GM21619 (cell line): Measurements from ENCODE around the gene RTL5.
"Not testable (repeated sequence)": the region's sequence is repeated elsewhere in the genome, so short reads cannot be mapped to it uniquely, and the experiment has no call there.

Experiments used
- ATAC-seq: cut with Tn5 transposase; IDR thresholded peaks from one replicate; pipeline ENCODE4 v1.9.1; 2021; ENCODE audit not compliant: unreplicated experiment

Gene RTL5

DNA sequence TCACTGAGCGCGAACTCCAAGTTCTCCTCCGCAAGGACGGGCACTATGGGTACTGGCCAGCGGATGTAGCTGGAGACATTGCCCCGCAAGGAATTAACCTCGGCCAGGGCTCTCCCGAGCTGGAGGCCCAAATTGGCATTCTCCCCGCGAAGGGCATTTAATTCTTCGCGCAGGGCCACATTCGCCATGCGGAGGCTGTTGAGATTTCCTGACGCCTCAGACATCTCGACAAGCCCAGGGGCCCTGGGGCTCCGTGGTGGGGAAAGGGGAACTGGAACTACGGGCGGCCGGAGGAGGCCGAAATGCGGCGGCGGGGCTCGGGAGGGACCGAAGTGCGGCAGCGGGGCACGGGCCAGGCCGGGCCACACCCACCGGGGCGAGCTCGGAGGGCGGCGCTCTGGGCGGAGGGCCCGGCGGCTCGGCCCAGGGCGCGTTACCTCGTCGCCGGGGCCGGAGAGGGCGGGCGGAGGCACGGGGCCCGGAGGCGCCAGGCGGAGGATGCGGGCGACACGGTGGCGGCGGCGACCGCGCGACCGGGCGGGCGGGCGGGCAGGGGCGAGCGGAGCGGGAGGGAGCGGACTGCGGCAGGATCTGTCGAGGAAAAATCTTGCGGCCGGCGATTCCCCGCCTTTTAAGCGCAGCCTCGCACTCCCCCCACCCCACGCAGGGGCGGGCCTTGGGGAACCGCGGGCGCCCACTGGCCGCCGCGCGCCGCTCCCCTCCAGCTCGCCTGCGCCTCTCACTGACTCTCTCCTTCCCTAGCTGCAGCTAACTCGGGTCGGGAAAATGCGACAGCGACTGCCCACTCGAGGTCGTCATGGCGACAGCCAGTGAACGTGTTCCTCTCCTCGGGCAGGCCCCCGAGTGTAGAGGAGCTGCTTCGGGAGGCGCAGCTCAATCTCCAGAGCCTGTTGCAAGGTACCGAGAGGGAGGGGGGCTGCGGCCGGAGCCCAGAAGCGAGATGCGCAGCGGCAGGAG is at the start of gene RTL5:
RTL5 (minus strand) TSS at position 599 of the 978 bp plus-strand sequence.
- ATAC-seq: no peak

DNA sequence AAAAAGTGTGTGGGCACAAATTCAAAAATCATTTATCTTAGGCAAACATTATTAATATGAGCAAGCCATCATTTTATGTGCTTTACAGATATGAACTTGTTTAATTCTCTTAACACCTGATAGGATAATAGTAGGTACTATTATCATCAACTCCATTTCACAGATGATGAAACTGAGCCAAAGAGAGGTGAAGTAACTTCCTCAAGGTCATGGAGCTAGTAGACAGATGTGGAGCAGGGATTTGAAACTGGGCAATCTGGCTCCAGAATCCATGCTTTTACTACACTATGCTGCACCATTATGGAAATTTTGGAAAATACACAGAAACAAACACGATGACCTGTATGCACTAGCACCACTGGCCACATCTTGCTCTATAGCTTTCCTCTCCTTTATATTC is 48.8 kb upstream of the RTL5 start:
- no peak for ATAC-seq

DNA sequence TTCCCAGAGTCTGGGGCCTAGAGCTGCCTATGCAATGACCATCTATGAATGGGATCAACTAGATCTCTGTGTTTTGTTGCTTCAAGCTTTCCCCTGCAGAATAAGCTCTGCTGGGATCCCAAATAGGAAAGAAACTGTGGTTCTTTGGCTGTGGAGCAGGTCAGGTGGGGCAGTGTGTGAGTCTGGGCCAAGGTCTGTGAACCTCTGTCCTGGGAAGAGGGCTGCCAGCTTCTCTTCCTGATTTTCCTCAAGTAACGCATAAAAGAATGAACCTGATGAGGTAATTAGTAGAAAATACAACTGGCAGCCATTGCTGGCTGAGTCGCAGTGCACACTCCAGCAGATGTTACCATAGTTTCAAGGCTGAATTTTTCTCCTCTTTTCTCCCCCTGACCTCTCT is 45.3 kb upstream of the RTL5 start:
- no peak for ATAC-seq

DNA sequence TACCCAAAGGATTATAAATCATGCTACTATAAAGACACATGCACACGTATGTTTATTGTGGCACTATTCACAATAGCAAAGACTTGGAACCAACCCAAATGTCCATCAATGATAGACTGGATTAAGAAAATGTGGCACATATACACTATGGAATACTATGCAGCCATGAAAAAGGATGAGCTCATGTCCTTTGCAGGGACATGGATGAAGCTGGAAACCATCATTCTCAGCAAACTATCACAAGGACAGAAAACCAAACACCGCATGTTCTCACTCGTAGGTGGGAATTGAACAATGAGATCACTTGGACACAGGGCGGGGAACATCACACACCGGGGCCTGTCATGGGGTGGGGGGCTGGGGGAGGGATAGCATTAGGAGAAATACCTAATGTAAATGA is 44.6 kb upstream of the RTL5 start:
- not testable (repeated sequence) for ATAC-seq

DNA sequence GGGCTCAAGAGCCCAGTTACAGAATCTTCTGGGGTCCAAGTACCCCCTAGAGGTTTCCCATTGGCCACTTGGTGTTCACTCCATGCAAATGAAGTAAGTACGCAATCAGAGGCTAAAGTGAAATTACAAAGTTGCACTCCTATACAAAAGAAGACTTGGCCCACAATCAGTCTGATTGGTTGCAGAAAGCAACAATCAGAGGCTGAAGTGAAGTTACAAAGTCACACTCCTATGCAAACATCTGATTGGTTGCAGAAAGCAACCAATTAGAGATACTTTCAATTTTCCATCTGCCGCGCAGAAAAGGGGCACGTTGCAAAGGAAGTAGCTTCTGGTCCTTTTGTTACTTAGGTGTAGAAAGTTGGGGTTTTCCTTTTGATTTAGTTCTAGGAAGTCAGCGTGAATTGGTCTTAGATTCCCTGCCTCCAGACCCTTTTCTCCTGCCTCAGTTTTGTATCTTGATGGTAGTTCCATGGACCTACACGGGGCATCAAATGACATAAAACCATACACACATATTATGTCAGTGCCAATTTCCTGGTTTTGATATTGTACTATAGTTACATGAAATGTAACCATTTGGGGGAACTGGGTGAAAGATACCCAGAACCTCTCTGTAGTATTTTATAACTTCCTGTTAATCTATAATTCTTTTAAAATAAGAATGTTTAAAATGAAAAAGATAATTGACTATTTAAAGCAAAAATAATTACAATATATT is 37.5 kb upstream of the RTL5 start:
- no peak for ATAC-seq

DNA sequence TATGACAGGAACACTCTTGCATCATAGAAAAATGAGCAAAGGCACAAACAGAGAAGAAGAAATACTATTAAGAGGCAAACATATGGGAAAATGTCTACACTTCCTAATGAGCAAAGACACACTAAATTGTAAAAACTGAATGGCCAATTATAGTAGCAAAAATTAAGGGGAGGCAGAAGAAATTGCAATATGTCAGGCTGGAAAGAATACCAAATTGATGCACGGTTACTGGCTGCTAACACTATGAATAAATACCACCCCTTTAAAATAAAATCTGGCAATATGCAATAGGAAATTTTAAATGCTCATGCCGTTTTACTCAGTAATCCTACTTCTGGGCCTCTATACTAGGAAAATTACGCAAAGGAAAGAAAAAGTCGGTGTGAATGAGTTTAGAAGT is 33.8 kb upstream of the RTL5 start:
- no peak for ATAC-seq

DNA sequence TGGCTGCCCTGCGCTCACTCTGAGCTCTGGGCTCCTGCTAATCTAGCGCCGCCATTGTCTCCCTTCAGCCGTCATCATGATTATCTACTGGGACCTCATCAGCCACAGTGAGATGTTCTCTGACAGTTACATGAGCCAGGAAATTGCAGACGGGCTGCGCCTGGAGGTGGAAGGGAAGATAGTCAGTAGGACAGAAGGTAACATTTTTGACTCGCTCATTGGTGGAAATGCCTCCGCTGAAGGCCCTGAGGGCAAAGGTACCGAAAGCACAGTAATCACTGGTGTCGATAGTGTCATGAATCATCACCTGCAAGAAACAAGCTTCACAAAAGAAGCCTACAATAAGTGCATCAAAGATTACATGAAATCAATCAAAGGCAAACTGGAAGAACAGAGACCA is 28.1 kb upstream of the RTL5 start:
- ATAC-seq: no peak

DNA sequence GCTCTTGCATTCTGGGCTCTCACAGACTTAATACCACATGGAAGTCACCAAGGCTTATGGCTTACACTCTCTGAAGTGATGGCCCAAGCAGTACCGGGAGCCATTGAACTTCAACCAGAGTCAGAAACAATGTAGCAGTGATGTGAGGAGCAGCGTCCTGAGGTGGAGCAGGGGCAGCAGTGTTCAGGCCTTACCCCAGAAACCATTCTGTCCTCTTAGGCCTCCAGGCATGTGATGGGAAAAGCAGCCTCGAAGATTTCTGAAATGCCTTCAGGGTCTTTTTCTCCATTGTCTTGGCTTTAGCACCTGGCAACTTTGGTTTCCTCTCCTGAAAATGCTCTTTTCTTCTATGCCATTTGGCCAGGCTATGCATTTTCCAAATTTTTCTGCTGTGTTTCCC is 27.1 kb upstream of the RTL5 start:
- ATAC-seq: no peak

DNA sequence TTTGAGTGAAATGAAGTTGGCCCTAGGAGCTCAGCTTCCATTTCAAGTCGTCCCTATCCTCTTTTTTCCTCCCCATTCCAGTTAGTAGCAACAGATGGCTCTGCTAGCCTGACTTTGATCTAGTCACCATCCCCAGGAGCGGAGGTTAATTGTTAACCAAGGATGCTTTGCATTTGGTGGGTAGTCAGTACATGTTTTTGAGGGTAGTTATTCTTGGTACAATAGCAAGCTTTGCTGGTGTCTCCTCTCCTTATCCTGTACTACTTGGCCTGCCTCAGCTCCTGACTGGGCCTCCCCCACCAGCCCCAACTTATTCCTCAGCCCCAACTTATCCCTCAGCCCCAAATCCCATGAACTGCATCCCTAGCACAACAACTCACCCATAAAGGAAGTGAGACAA is 14.8 kb upstream of the RTL5 start:
- ATAC-seq: no peak

DNA sequence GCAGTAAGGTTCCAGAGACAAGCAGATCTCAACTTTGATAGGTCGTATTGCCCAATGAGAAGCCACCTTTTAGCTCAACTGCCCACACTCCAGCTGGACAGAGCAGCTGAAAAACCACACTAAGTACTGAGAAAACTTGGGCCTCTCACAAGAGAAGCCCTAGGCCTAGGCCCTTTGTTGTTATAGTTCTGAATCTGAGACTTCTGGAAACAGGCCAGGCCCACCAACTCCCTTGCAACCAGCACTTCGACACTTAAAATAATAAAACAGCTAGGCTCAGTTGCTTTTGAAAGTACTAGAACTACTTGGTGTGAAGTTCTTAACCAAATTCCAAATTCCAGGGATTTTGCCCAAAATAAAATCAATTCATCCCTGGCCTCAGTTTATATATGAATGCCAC is 13.5 kb upstream of the RTL5 start:
- no peak for ATAC-seq

DNA sequence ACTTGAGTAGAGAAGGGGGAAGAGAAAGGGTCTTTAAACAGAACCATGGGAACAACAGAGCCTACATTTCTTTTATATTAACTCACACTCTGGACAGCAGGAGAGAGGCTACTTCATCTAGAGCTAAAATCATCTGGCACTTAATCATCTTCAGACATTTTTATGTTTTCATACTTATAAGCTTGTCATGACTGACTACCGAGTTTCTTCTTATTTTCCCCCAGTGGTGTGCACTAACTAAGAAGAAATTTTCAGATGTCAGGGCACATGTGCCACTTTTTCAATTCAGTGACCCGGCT is 11.8 kb upstream of the RTL5 start:
- no peak for ATAC-seq

DNA sequence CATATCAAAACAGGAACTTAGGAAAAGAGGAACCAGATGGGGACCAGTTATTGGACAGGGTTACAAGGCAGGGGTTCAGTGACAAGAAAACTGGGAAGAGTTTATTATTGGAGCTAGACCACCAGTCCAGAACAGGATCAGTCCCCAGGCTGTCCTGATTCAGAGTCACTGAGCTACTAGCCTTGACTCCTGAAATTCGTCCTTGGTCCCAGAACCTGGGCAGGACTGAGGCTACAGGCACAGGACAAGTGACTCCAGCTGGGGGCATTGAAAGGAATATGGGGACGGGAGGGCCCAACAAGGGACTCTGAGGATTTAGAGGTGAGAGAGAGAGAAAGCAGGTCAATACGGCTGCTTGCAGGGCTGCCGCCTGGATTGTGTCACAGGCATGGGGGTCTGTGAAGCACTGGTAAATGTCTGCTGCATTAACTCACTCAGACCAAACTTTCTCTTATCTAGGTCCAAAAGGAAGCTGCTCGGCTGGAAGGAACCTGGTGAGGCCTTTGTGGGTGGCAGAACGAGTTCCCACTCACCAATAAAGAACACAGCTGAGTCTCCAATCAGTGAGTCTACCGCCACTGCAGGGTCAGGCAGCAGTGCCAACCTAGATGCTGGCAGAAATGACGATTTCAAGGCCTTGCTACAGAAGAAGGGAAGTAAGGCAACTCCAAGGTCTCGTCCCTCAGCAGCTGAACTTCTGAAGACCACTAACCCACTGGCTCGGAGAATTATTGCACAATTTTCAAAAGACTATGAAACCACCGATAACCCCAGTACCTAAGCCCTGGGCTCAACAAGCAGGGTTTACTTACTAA is 11.3 kb upstream of the RTL5 start:
- ATAC-seq: no peak

DNA sequence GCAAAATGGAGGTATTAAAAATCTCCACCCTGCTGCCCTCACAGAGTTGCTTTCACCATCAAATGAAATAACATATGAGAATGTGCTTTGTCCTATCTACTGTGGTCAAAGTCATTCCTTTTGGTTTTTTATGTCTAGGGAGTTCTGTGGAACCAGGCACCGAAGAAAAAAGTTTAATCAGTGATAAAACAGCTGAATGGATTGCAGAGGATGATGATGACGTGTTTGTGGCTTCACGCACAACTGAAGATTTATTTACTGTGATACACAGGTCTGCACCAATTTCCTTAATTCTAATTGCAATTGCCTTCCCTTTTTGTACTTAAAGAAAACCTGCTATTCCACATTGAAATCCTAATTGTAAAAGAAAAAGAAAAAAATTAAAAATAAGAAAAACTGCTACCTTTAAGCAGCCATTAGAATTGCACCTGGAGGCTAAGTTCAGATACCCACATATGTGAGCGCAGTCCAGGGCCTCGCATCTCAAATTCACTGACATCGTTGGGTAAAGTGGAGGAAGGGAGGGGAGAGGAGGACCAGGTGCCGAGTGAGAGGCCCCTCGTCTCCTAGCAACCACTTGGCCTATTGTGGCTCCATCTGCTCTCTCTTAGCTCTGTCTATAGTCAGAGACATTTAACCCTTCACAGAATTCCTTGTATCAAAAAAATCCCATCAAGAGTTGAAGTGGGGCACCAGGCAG is 10.5 kb upstream of the RTL5 start:
- no peak for ATAC-seq

DNA sequence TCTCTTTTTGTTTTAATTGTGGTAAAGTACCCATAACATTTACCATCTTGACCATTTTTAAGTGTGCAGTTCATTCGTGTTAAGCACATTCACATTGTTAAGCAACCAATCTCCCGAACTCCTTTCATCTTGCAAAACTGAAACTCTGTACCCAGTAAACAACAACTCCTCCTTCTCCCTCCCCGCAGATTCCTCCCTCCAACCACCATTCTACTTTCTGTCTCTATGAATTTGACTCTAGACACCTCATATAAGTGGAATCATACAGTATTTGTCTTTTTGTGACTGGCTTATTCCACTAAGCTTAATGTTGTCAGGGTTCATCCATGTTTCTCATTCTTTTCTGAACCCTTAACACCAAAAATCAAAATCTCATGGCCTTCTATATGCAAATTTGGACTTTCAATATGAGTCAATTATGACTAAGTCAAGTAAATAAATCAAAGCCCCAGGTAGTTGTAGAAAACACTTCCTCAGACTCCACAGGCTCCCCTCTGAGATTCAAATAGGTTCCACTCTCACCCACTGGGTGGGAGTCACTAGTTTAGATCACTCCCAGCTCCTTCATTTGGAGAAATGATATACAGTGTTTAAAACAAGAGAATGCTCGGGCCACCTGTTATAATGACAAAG is 9.8 kb upstream of the RTL5 start:
- peak; percentile 62 for ATAC-seq

DNA sequence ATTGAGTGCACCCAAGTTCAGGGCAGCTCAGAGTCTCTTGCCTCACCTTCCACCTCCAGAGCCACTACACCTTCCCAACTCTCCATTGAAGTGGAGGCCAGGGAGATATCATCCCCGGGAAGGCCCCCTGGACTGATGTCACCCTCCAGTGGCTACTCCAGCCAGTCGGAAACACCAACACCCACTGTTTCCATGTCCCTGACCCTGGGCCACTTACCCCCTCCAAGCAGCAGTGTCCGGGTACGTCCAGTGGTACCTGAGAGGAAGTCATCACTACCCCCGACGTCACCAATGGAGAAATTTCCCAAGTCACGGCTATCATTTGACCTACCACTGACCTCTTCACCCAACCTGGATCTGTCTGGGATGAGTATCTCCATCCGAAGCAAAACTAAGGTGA is 7.8 kb upstream of the RTL5 start:
- ATAC-seq: no peak

DNA sequence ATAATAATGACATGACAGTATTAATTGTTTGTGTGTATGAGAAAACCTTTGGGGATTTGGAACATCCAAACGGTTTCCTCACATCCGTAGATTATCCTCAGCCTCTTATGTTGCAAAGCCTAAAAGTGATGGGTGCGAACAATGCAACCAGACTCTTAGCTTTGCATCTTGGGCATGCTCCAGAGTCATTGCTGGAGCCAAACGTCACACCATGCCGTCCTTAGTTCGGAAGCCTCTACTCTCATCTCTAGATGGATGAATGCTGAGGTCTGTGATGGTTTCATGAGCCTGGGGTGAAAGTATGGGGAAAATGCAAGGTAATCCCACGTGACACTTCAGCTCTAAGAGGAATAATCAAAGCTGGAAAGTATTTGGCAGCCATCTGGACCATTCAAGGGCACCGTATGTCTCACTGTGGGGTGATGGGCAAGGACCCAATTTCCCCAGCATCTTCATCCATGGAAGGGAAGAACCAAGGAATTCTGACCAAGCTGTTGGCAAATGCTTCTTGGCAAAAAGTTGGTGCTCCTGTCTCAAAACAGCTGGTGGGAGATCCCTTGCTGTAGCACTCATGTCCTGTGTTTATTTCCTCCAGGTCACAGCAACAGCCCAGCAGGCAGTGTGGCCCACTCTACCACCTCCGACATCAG is 6.3 kb upstream of the RTL5 start:
- no peak for ATAC-seq

DNA sequence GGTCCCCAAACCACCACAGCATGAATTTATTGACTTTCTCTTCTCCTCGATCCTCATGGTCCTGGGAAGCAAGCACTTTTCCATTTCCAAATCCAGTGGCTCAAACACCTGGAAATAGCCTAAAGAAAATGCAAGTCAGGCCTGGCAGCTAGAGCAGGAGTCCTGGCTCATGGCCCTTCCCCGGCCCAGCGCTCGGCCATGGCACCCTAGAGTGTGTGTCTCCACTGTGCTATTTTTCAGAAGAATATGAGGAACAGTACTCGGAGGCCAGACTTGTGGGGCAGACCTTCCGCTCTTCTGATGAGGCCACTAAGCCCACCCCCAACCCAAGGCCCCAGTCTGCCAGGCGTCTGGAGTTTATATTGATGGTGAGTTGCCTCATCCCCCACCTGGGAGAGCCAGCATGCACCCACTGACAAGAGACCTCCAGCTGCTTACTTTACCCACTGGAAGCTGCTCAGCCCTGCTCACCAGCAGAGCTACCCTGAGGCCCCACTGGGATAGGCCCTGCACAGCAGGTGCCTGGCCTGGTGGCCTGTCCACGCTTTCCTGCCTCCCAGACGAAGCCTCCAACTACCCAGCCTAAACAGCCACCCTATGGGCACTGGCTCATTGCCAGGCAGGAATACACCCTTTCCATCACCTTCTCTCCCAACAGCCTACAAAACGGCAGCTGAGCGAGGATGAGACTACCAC is 2.3 kb upstream of the RTL5 start:
- ATAC-seq: no peak

DNA sequence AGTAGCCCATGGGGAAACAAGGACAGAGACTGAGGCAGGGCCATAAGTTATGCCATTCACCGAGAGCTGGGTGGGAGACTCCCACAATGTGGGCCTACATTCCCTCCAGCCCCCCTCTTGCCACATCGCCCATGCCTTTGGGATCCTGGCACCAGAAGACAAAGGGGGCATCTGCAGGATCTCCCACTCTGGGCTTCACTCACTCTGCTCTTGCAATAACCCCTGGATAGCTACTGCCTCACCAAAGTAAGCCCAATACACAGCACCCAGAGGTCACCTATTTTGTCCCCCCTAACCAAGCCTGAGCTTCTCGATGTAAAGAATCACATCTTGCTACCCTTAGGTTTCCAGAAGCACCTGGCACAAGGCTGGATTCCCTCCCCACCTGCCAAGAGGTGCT is 741 bp upstream of the RTL5 start:
- ATAC-seq: no peak

DNA sequence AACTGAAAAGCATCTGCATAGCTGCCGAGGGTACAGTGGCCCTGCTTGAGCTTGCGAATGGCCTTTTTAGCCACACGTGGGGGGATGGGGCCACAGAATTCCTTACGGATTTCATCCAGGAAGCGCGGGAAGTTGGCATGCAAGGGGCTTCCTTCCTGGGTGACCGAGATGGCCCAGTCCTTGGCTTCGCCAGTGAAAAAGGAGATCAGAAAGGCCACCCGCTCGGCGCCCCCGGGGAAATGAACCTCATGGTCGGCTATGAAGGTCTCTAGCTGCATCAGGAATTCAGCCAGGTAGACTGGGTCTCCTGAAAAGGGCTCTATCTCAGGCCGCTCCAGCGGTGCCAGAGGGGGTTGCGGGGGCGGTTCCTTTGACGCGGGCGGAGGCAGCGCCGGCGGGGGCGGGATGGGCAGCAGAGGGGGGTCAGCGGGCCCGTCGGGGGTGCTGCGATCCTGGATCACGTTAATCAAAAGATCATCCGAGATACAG is 909 bp downstream of the RTL5 start:
- no peak for ATAC-seq
